Hepatocyte (in vitro differentiated cells): ENCODE measurements around the gene GDPD4.

Experiments
- EZH2 ChIP-seq: fragments of 200-600 bp; sonication (generic); IDR thresholded peaks from 2 replicates; pipeline ENCODE4 v1.6.1; 2016; ENCODE audit warnings: antibody characterized with exemption, mild to moderate bottlenecking, borderline replicate concordance
- EZH2phosphoT487 ChIP-seq: fragments of 200-600 bp; sonication (generic); IDR thresholded peaks from one replicate; pipeline ENCODE4 v1.6.1; 2018; ENCODE audit warnings: antibody characterized with exemption, mild to moderate bottlenecking, low read depth, moderate library complexity; ENCODE audit not compliant: unreplicated experiment, severe bottlenecking
- TF ChIP-seq, protein P1 (sequence below): fragments of 200-600 bp; sonication (generic); IDR thresholded peaks from 2 replicates; pipeline ENCODE4 v1.5.1; 2016; ENCODE audit warnings: antibody characterized with exemption, mild to moderate bottlenecking; ENCODE audit not compliant: poor library complexity

DNA sequence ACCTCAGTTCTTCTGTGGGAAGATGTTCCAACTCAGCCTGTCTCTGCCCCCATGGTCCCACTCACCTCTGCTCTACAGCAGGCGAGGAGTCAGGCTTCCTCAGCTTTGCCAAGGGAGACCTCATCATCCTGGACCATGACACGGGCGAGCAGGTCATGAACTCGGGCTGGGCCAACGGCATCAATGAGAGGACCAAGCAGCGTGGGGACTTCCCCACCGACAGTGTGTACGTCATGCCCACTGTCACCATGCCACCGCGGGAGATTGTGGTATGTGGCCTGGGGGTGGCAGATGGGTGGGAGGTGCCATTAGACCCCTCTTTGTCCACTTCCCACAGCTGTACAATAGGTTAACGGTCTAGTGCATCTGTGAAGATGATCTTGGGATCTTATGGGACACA is 100.1 kb downstream of the GDPD4 start:
- TF ChIP-seq, protein P1, sequence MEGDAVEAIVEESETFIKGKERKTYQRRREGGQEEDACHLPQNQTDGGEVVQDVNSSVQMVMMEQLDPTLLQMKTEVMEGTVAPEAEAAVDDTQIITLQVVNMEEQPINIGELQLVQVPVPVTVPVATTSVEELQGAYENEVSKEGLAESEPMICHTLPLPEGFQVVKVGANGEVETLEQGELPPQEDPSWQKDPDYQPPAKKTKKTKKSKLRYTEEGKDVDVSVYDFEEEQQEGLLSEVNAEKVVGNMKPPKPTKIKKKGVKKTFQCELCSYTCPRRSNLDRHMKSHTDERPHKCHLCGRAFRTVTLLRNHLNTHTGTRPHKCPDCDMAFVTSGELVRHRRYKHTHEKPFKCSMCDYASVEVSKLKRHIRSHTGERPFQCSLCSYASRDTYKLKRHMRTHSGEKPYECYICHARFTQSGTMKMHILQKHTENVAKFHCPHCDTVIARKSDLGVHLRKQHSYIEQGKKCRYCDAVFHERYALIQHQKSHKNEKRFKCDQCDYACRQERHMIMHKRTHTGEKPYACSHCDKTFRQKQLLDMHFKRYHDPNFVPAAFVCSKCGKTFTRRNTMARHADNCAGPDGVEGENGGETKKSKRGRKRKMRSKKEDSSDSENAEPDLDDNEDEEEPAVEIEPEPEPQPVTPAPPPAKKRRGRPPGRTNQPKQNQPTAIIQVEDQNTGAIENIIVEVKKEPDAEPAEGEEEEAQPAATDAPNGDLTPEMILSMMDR, result no peak
- TF ChIP-seq EZH2phosphoT487 (no peak), EZH2 (no peak)
